Measurements from ENCODE around the gene CTIF.

The CTIF gene

GRCh38 chr18:48574667-48575300 is 36.0 kb downstream of the CTIF start:
- DNase-seq (ENCODE audit: low read depth in 2 of 2): no peak

GRCh38 chr18:48575301-48575657 is 36.4 kb downstream of the CTIF start:
- DNase-seq (ENCODE audit: low read depth in 2 of 2): no peak

- no peak for DNase-seq (ENCODE audit: low read depth in 2 of 2)
These were observed 37.0 kb downstream of the CTIF start for GRCh38 chr18:48575658-48576456.

- no peak for DNase-seq (ENCODE audit: low read depth in 2 of 2)
These were observed 37.6 kb downstream of the CTIF start for GRCh38 chr18:48576457-48576771.

- no peak for DNase-seq (ENCODE audit: low read depth in 2 of 2)
These were observed 38.8 kb downstream of the CTIF start for GRCh38 chr18:48577478-48578190.

- DNase-seq (ENCODE audit: low read depth in 2 of 2): no peak
These were observed 39.5 kb downstream of the CTIF start for GRCh38 chr18:48578289-48578688.

GRCh38 chr18:48580066-48580465 is 41.2 kb downstream of the CTIF start:
- DNase-seq (ENCODE audit: low read depth in 2 of 2): no peak

- no peak for DNase-seq (ENCODE audit: low read depth in 2 of 2)
These were observed 42.0 kb downstream of the CTIF start for GRCh38 chr18:48580782-48581181.

- no peak for DNase-seq (ENCODE audit: low read depth in 2 of 2)
These were observed 42.4 kb downstream of the CTIF start for GRCh38 chr18:48581206-48581605.

GRCh38 chr18:48581941-48582340 is 43.1 kb downstream of the CTIF start:
- no peak for DNase-seq (ENCODE audit: low read depth in 2 of 2)

- no peak for DNase-seq (ENCODE audit: low read depth in 2 of 2)
These were observed 44.1 kb downstream of the CTIF start for GRCh38 chr18:48582946-48583345.

GRCh38 chr18:48583573-48583972 is 44.7 kb downstream of the CTIF start:
- no peak for DNase-seq (ENCODE audit: low read depth in 2 of 2)

- DNase-seq (ENCODE audit: low read depth in 2 of 2): no peak
These were observed 51.1 kb downstream of the CTIF start for GRCh38 chr18:48589797-48590519.

- no peak for DNase-seq (ENCODE audit: low read depth in 2 of 2)
These were observed 51.8 kb downstream of the CTIF start for GRCh38 chr18:48590678-48591077.

- DNase-seq (ENCODE audit: low read depth in 2 of 2): no peak
These were observed 53.8 kb downstream of the CTIF start for GRCh38 chr18:48592540-48593171.

- DNase-seq (ENCODE audit: low read depth in 2 of 2): no peak
These were observed 55.8 kb downstream of the CTIF start for GRCh38 chr18:48594471-48595094.

- no peak for DNase-seq (ENCODE audit: low read depth in 2 of 2)
These were observed 56.9 kb downstream of the CTIF start for GRCh38 chr18:48595703-48596218.

GRCh38 chr18:48597110-48597509 is 58.3 kb downstream of the CTIF start:
- no peak for DNase-seq (ENCODE audit: low read depth in 2 of 2)

- no peak for DNase-seq (ENCODE audit: low read depth in 2 of 2)
These were observed 58.8 kb downstream of the CTIF start for GRCh38 chr18:48597671-48598070.

GRCh38 chr18:48599391-48599790 is 60.6 kb downstream of the CTIF start:
- DNase-seq (ENCODE audit: low read depth in 2 of 2): no peak

- DNase-seq (ENCODE audit: low read depth in 2 of 2): no peak
These were observed 61.2 kb downstream of the CTIF start for GRCh38 chr18:48600046-48600445.
